HepG2 (cell line): ENCODE results near the gene ARID1A. TPM values are rescaled to one million over a fixed set of nuclear protein-coding genes. Genes with fewer than 3 reads are reported as not detected.
A peak's percentile ranks its signal among the peaks of the same experiment; 100 is the strongest.

Experiments
- ATAC-seq: fragments of 200-7000 bp; cut with Tn5 transposase; 3 replicates; pipeline ENCODE4 v1.9.1; 2020; ENCODE audit warnings: mild to moderate bottlenecking, moderate library complexity
- BruUV-seq: library from RNA; stranded (reverse); fragments of 400-500 nt; replicated peaks from 2 replicates; lab custom pipeline; 2021; lab: Mats Ljungman, UMichigan
- CTCF ChIA-PET: fragments of 300-600 bp; formaldehyde crosslinking; extraction: SDS; loops from one replicate; lab custom pipeline; 2021; ENCODE audit warnings: low total read pairs, inconsistent platforms, low intra/inter-chr PET ratio; lab: Yijun Ruan, JAX
- POLR2A ChIA-PET: fragments of 350-600 bp; sonication (Branson Sonifier 250); formaldehyde crosslinking; loops from one replicate; lab custom pipeline; 2020; ENCODE audit warnings: antibody characterized with exemption, inconsistent platforms; lab: Yijun Ruan, JAX
- DNase-seq: peaks from one replicate; pipeline ENCODE4 v3.0.0-alpha.2; 2015; ENCODE audit warnings: low spot score
- FAIRE-seq: peaks from 3 replicates; lab custom pipeline; 2011; peaks lifted over from hg19 to GRCh38; lab: Jason Lieb, UNC
- H2AFZ ChIP-seq: one replicate; pipeline ENCODE4 v1.6.1; 2011; ENCODE audit warnings: low read length, inconsistent platforms
- H3K27ac ChIP-seq: fragments of 300-600 bp; 3 replicates; pipeline ENCODE4 v1.8.0; 2011; ENCODE audit warnings: mixed run types, mild to moderate bottlenecking, mixed read lengths, low read length, inconsistent platforms; ENCODE audit not compliant: insufficient read depth; ENCODE audit errors: extremely low read length
- H3K27me3 ChIP-seq, 2 experiments: fragments of 200-600 bp in 1 of 2; 2 replicates in 1 of 2; 3 replicates in 1 of 2; pipeline versions ENCODE4 v1.6.0 to v1.8.0; 2011; ENCODE audit warnings: low read length in 2 of 2, mild to moderate bottlenecking in 2 of 2, moderate library complexity in 2 of 2, inconsistent platforms in 1 of 2; ENCODE audit not compliant: insufficient read depth in 2 of 2, control insufficient read depth in 1 of 2
- H3K36me3 ChIP-seq, 2 experiments: fragments of 200-600 bp in 1 of 2; replicated peaks in 1 of 2; 2 replicates in 1 of 2; 3 replicates in 1 of 2; pipeline versions ENCODE4 v1.5.1 to v1.8.0; 2011; ENCODE audit warnings: low read length in 2 of 2, inconsistent platforms in 1 of 2; ENCODE audit not compliant: insufficient read depth in 2 of 2, control insufficient read depth in 1 of 2
- H3K4me1 ChIP-seq: 2 replicates; pipeline ENCODE4 v1.5.1; 2012; ENCODE audit warnings: low read length, inconsistent platforms; ENCODE audit not compliant: insufficient read depth
- H3K4me2 ChIP-seq: 2 replicates; pipeline ENCODE4 v1.6.0; 2011; ENCODE audit warnings: low read depth, low read length, inconsistent platforms
- H3K4me3 ChIP-seq, 3 experiments: fragments of 200-600 bp in 1 of 3; sonication (generic), shearing (Covaris generic) in 1 of 3; replicated peaks in 1 of 3; 2 replicates each; pipeline ENCODE4 v1.5.1; 2011 to 2016; ENCODE audit warnings: low read length in 3 of 3, inconsistent platforms in 2 of 3, low read depth in 2 of 3, mild to moderate bottlenecking in 2 of 3, control low read depth in 1 of 3, mixed read lengths in 1 of 3; ENCODE audit not compliant: insufficient read depth in 1 of 3
- H3K79me2 ChIP-seq: one replicate; pipeline ENCODE4 v1.6.1; 2011; ENCODE audit warnings: low read length, inconsistent platforms; ENCODE audit not compliant: insufficient read depth
- H3K9ac ChIP-seq: 2 replicates; pipeline ENCODE4 v1.6.0; 2011; ENCODE audit warnings: mild to moderate bottlenecking, low read depth, low read length, inconsistent platforms; ENCODE audit not compliant: insufficient read depth
- H3K9me3 ChIP-seq: 2 replicates; pipeline ENCODE4 v1.5.1; 2012; ENCODE audit warnings: mild to moderate bottlenecking, low read length
- H4K20me1 ChIP-seq: 2 replicates; pipeline ENCODE4 v1.6.0; 2011; ENCODE audit warnings: inconsistent platforms, mild to moderate bottlenecking, low read length, moderate library complexity; ENCODE audit not compliant: insufficient read depth
- CBX2 ChIP-seq, 2 experiments: fragments of 200-600 bp in 1 of 2; sonication (generic); formaldehyde crosslinking in 1 of 2; IDR thresholded peaks; 2 replicates each; pipeline versions ENCODE4 v1.7.0 to v1.8.1; 2018 to 2022; ENCODE audit warnings: low read depth in 2 of 2, low read length in 1 of 2, mild to moderate bottlenecking in 1 of 2, missing genetic modification reagents in 1 of 2
- CEBPB ChIP-seq: IDR thresholded peaks from 2 replicates; pipeline ENCODE4 v1.6.1; 2011; ENCODE audit warnings: low read depth, low read length, improper control_type of control experiment, borderline replicate concordance
- ETV6 ChIP-seq: sonication (generic); formaldehyde crosslinking; conservative IDR thresholded peaks from 2 replicates; pipeline ENCODE4 v1.4.0; 2020; ENCODE audit warnings: missing genetic modification reagents
- MIXL1 ChIP-seq: IDR thresholded peaks from 2 replicates; pipeline ENCODE4 v1.6.1; 2016
- RAD21 ChIP-seq: fragments of 450-650 bp; formaldehyde crosslinking; IDR thresholded peaks from 2 replicates; pipeline ENCODE4 v1.5.0; 2020; ENCODE audit warnings: mild to moderate bottlenecking
- ZNF616 ChIP-seq: sonication (generic); formaldehyde crosslinking; IDR thresholded peaks from 2 replicates; pipeline ENCODE4 v1.5.0; 2020; ENCODE audit warnings: low read depth, mild to moderate bottlenecking, missing genetic modification reagents
- ZNF749 ChIP-seq: sonication (generic); formaldehyde crosslinking; IDR thresholded peaks from 2 replicates; pipeline ENCODE4 v1.8.0; 2022; ENCODE audit warnings: mild to moderate bottlenecking, missing genetic modification reagents, moderate library complexity, borderline replicate concordance
- WGBS: methylation state at CpG from one replicate; pipeline ENCODE4 v1.1.6; 2017; ENCODE audit warnings: low lambda C conversion rate; 5-methylcytosine and 5-hydroxymethylcytosine counted together
- in situ Hi-C: cut with HindIII; loops from 2 replicates; pipeline ENCODE4 v1.10.0; 2017; ENCODE audit warnings: low pct_unique_long_range_greater_than_20kb; ENCODE audit not compliant: extremely low pct_ligation_motif_present
- intact Hi-C: fragments of 100-400 bp; cut with micrococcal nuclease; formaldehyde crosslinking; loops from one replicate; pipeline ENCODE4 v1.10.0; 2022; ENCODE audit not compliant: unreplicated experiment
- polyA plus RNA-seq, 8 experiments: library from polyadenylated mRNA; depleted of rRNA in 3 of 8; stranded (reverse) in 7 of 8; unstranded in 1 of 8; fragments of >200 nt; fragmentation: Illumina TruSeq in 4 of 8; extraction: Trizol in 4 of 8; gene quantifications; 2 replicates each; pipeline versions ENCODE4 v1.2.1 to v1.2.3, GENCODE V29; 2011 to 2016; ENCODE audit warnings: low read depth in 4 of 8, missing spikeins in 1 of 8, mixed read lengths in 1 of 8; ENCODE audit not compliant: insufficient read depth in 1 of 8
- total RNA-seq, 5 experiments: library from RNA; depleted of rRNA; stranded (reverse); fragments of >200 nt; fragmentation: Illumina TruSeq; extraction: Trizol; gene quantifications; 2 replicates each; pipeline ENCODE4 v1.2.3, GENCODE V29; 2016; ENCODE audit warnings: low read depth in 1 of 5
- TF ChIP-seq, protein P1 (sequence below): sonication (generic); formaldehyde crosslinking; IDR thresholded peaks from 2 replicates; pipeline ENCODE4 v1.5.1; 2020; ENCODE audit warnings: missing genetic modification reagents, mild to moderate bottlenecking, borderline replicate concordance

ARID1A gene
- total and polyA plus RNA-seq, 2 of the 13 experiments (the other 11 are each of a cell fraction or from before 2014, with no cell fraction given): 11.9 to 15.9 TPM

- TF ChIP-seq ZNF749 (CRISPR knock-in tag) (no peak), MIXL1 (CRISPR knock-in tag) (no peak)
These were observed 49.4 kb downstream of the ARID1A start (continued) for GRCh38 chr1:26745191-26745590.

DNA sequence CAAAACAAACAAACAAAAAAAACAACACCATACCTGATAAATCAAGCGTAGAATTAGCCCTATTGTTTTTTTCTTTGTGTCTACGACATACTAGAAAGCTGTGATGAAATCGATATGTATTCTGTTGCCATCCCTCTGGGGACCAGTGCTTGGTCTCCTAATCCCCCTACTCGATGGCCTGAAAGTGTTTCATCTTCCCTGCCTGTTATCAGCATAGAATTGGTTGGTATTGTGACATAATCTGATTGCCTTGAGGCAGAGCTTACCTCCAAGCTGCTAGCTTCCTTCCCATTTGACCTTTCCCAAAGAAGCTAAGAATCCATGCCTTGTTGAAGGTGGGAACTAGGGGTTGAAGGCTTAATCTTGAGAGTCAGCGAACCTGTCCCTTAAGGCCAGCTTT, 51.2 kb downstream of the ARID1A start:
- 96% methylated on average over 5 of the region's 5 CpGs for WGBS

DNA sequence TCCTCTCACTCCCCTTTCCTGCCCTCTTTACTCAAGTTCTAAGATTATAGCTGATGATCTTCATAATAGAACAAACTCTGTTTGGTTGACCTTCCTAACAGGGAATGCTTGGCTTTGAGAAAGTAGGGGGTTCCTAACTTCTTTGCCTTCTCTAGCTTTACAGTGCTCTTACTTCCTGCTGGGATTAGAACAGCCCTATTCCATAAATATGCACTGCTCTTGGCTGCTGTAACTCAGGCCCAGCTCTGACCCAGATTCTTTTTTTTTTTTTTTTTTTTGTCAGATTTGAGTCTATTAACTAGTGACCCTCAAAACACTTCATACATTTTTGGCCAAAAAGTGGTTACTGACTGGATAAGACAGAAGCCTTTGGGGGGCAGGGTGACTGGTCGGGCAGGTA, 52.5 kb downstream of the ARID1A start:
- H2AFZ ChIP-seq: no peak overlapping the region
- H3K79me2 ChIP-seq: peaks cover 32% of the 10 kb centered on the region
- in situ Hi-C loops (no loop called here), intact Hi-C loops (no loop called here)
- H3K4me3 ChIP-seq: no peak overlapping the region
- WGBS: 90% methylated on average over 1 of the region's 1 CpG
- H4K20me1 ChIP-seq: 0 out of 2 replicates have a peak, but pooled peaks cover 6% of the 10 kb centered on the region
- peaks cover 18 to 89% of the 10 kb centered on the region in 2 experiments for H3K36me3 ChIP-seq
- H3K9ac ChIP-seq: no peak overlapping the region
- FAIRE-seq: no peak
- ChIA-PET POLR2A (no interaction called here), CTCF (no interaction called here)
- no peaks in the 10 kb centered on the region for H3K4me1 ChIP-seq
- DNase-seq: no peak
- H3K4me2 ChIP-seq: no peak overlapping the region
- H3K9me3 ChIP-seq: no peaks in the 10 kb centered on the region
- no peaks in the 10 kb centered on the region for H3K27me3 ChIP-seq
- ATAC-seq: no peak
- no peak for TF ChIP-seq ZNF616 (CRISPR knock-in tag)
- TF ChIP-seq RAD21 (CRISPR knock-in tag): no peak
- TF ChIP-seq ETV6 (CRISPR knock-in tag): no peak
- TF ChIP-seq CBX2 (IDR thresholded peaks at IDR 0.05; ENCODE audit: low read depth, low read length): no peak
- no peak for TF ChIP-seq CBX2 (CRISPR knock-in tag; IDR thresholded peaks at IDR 0.05; ENCODE audit: low read depth)
- BruUV-seq: no TSS peak
- H3K27ac ChIP-seq: no peak overlapping the region

More for the DNA sequence above, 51.2 kb downstream of the ARID1A start:
- POLR2A ChIA-PET: no interaction called here
- H4K20me1 ChIP-seq: 0 out of 2 replicates have a peak, but pooled peaks cover 6% of the 10 kb centered on the region
- no peak for FAIRE-seq
- BruUV-seq: no TSS peak
- peaks cover 31% of the 10 kb centered on the region for H3K79me2 ChIP-seq
- H3K27ac ChIP-seq: no peak overlapping the region
- no peak overlapping the region for H3K4me3 ChIP-seq
- CTCF ChIA-PET: no interaction called here
- no peaks in the 10 kb centered on the region for H3K27me3 ChIP-seq
- no peak for DNase-seq
- H3K4me1 ChIP-seq: no peaks in the 10 kb centered on the region
- no peak overlapping the region for H2AFZ ChIP-seq
- H3K36me3 ChIP-seq: peaks cover 19 to 88% of the 10 kb centered on the region in 2 experiments
- no peak overlapping the region for H3K4me2 ChIP-seq
- H3K9me3 ChIP-seq: no peaks in the 10 kb centered on the region
- intact Hi-C loops: no loop called here
- no peak overlapping the region for H3K9ac ChIP-seq
- peak; percentile 39; the same call in 1 of the 2 replicates for TF ChIP-seq CEBPB
- TF ChIP-seq, protein P1, sequence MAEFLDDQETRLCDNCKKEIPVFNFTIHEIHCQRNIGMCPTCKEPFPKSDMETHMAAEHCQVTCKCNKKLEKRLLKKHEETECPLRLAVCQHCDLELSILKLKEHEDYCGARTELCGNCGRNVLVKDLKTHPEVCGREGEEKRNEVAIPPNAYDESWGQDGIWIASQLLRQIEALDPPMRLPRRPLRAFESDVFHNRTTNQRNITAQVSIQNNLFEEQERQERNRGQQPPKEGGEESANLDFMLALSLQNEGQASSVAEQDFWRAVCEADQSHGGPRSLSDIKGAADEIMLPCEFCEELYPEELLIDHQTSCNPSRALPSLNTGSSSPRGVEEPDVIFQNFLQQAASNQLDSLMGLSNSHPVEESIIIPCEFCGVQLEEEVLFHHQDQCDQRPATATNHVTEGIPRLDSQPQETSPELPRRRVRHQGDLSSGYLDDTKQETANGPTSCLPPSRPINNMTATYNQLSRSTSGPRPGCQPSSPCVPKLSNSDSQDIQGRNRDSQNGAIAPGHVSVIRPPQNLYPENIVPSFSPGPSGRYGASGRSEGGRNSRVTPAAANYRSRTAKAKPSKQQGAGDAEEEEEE: no peak
- no peak for ATAC-seq
- in situ Hi-C loops: no loop called here
